IPS-15b (cell line): Measurements from ENCODE around the gene HLA-DRB5.
"Not testable (repeated sequence)": the region's sequence is repeated elsewhere in the genome, so short reads cannot be mapped to it uniquely, and the experiment has no call there.

Source experiments
- H3K27me3 ChIP-seq: one replicate; pipeline ENCODE4 v1.6.1; 2013; ENCODE audit warnings: low read length; ENCODE audit not compliant: control insufficient read depth, insufficient read depth
- H3K36me3 ChIP-seq: one replicate; pipeline ENCODE4 v1.6.1; 2013; ENCODE audit warnings: low read length; ENCODE audit not compliant: control insufficient read depth, insufficient read depth
- H3K4me1 ChIP-seq: one replicate; pipeline ENCODE4 v1.6.1; 2013; ENCODE audit warnings: mild to moderate bottlenecking, low read length; ENCODE audit not compliant: control insufficient read depth, insufficient read depth
- H3K4me3 ChIP-seq: one replicate; pipeline ENCODE4 v1.5.1; 2013; ENCODE audit warnings: low read depth, low read length
- H3K9ac ChIP-seq: one replicate; pipeline ENCODE4 v1.6.1; 2013; ENCODE audit warnings: low read depth, mild to moderate bottlenecking, low read length
- H3K9me3 ChIP-seq: one replicate; pipeline ENCODE4 v1.6.1; 2013; ENCODE audit warnings: mild to moderate bottlenecking, low read length; ENCODE audit not compliant: control insufficient read depth, insufficient read depth

HLA-DRB5 gene

DNA sequence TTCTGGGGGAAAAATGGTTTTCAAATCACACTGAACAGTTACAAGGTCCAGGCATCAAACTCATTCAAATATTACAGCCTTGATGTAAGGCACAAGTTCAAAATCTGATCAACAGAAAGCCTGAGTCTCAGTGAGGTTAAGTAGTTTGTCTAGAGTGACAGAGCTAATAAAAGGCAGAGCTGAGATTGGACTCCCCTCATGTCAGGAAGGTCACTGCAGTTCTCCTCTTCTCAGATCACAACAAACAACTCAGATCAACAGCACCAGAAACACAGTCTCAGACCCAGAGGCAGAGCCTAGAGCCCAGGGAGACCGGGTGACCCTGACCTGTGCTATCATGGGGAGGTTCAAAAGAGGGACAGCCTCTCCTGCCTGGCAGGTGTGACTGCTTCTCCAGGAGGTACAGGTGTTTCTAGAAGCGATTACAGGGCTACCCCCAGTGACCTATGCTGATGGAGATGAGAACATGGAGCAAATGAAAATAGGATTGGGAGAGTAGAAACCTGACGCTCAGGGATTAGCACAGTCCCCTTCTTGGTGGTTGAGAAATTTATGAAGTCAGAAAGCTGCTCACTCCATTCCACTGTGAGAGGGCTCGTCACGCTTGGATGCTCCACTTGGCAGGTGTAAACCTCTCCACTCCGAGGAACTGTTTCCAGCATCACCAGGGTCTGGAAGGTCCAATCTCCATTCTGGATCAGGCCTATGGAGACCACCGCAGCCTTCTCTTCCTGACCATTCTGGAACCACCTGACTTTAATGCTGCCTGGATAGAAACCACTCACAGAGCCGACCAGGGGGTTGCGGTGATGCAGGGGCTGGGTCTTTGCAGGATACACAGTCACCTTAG lies 24.3 kb upstream of the HLA-DRB5 start:
- H3K36me3 ChIP-seq, result no peaks in the 10 kb centered on the region
- H3K4me3 ChIP-seq, result no peak overlapping the region
- no peak overlapping the region for H3K9ac ChIP-seq
- H3K9me3 ChIP-seq, result no peaks in the 10 kb centered on the region
- H3K27me3 ChIP-seq, result no peaks in the 10 kb centered on the region
- H3K4me1 ChIP-seq, result no peaks in the 10 kb centered on the region

DNA sequence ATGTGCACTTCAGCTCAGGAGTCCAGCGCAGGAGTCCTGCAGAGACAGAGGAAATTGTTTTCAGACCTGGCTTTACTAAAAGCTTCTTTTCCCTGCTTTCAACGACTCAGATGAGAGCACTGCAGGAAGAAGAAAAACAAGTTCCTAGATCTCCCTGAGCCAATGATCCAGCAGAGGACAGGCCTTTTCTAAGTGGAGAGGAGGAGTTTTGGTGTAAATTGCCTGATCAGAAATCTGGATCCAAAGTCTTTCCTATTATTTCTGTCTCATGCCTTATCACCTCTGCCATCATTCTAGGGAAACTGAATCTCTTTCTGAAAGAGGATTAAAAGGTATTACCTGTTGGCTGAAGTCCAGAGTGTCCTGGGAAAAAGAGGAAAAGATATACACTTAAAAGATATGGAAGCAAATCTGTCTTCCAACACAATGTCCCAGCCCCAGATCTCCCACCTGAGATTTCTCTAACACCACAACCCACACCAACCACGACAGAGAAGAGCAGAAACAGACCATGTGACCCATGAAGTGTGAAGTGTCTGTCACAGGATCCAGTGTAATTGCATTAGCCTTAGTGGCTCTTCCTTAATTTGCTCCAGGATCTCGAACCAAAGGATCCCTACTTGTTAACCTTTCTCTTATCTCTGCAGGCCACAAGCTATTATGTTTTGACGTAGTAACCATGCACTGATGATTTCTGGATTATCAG lies 23.1 kb upstream of the HLA-DRB5 start:
- Histone ChIP-seq H3K36me3 (no peaks in the 10 kb centered on the region), H3K4me1 (no peaks in the 10 kb centered on the region), H3K27me3 (no peaks in the 10 kb centered on the region), H3K4me3 (no peak overlapping the region), H3K9me3 (no peaks in the 10 kb centered on the region), H3K9ac (no peak overlapping the region)

DNA sequence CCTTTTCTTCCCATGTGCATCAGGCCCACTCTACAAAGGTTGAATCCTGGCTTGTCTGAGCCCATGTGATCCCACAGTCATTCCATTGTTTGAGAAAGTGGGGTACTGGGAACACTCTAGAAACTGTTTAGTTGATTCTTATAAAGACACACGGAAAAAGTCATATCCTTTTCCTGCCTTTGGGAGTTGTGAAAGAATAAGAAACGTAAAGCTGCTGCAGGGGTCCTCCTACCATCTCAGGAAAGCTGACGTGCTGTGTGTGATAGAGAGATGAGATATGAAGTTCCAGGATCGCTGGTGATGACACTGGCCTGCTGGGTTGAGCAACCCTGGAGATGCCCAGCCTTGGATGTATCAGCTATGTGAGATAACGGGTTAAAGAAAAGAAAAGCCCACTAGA lies 21.3 kb upstream of the HLA-DRB5 start:
- Histone ChIP-seq H3K9me3 (no peaks in the 10 kb centered on the region), H3K36me3 (no peaks in the 10 kb centered on the region), H3K4me1 (no peaks in the 10 kb centered on the region), H3K4me3 (no peak overlapping the region), H3K9ac (no peak overlapping the region), H3K27me3 (no peaks in the 10 kb centered on the region)

DNA sequence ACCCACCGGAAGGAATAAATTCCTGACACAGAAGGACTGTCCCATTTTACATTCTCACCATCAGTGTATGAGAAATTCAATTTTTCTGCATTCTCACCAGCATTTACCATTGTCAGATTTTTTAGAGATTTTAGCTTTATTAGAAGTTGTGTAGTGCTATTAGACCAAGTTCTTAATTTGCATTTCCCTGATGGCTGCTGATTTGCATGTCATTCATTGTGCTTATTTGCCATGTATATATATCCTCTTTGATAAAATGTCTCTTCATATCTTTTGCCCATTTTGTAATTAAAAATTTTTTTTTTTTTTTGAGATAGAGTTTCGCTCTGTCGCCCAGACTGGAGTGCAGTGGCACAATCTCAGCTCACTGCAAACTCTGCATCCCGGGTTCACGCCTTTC lies 9.8 kb upstream of the HLA-DRB5 start:
- no peaks in the 10 kb centered on the region for H3K36me3 ChIP-seq
- H3K9ac ChIP-seq, result no peak overlapping the region
- H3K9me3 ChIP-seq, result no peaks in the 10 kb centered on the region
- no peaks in the 10 kb centered on the region for H3K4me1 ChIP-seq
- no peaks in the 10 kb centered on the region for H3K27me3 ChIP-seq
- H3K4me3 ChIP-seq, result no peak overlapping the region

DNA sequence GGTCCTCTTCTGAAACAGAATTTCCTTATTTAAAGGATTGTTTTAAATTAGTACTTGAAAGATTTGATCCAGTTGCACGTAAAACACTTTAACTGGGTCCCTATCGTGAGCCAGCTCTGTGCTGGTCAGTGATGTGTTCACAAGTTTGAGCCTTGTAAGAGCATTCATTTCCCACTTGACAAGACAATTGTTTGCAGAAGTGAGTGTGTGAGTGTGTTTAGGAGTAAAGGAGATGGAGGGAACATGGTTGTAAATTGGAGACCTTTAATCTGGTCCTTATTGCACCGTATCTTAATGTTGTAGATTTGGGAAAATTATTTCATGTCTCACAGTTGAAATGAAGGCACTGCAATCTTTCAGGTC lies 325 bp upstream of the HLA-DRB5 start:
- H3K36me3 ChIP-seq, H3K4me3 ChIP-seq, H3K9me3 ChIP-seq, H3K9ac ChIP-seq, H3K4me1 ChIP-seq, H3K27me3 ChIP-seq: not testable (repeated sequence)

DNA sequence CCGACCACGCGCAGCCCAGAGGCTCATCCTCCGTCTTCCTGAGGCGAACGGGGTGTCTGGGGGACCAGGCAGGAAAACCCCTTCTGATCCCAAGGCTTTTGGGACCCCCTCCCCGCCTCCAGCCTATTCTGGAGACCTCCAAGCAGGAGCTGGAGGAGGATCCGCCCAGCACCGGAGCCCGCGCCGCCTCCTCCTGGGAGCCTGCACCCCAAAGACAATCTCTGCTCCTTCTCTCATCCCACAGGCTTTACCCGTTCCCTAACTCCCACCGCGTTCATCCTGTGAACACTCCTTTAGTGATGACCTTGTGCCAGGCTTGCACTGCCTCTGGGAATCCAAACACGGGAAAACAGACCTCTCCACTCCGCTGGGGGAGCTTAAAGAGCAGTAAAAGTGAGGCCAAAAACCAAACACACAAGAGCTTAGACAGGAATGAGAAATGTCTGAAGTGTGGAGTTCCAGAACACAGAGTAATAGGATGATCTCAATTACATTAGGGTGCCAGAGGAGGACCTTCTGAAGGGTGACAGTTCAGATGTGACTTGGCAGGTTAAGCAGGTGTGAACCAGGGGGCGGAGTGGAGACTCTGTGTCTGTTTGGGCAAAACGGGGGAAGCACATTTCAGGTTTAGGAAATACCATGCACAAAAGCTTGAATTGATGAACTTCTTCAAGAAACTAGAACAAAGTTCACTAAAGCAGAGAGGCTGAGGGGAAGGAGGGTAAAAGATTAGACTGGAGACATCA lies 7.6 kb downstream of the HLA-DRB5 start:
- Histone ChIP-seq H3K27me3 (peaks cover 21% of the 10 kb centered on the region), H3K4me3 (peak overlapping the region; percentile 56), H3K36me3 (no peaks in the 10 kb centered on the region), H3K9ac (no peak overlapping the region), H3K4me1 (no peaks in the 10 kb centered on the region), H3K9me3 (no peaks in the 10 kb centered on the region)

DNA sequence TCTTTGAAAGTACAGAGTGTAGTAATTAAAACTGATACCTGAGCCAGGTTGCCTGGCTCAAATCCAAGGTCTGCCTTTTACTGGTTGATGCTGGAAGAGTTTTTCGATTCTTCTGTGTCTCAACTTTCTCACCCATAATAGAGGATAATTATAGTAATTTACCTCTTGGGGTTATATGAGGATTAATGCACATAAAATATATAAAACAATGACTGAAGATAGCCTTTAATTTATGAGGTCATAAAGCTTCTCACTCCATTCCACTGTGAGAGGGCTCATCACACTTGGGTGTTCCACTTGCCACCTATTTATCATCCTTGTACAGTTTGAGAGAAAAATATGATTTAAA lies 10.2 kb downstream of the HLA-DRB5 start:
- Histone ChIP-seq H3K4me1 (no peaks in the 10 kb centered on the region), H3K27me3 (peaks cover 21% of the 10 kb centered on the region), H3K9me3 (no peaks in the 10 kb centered on the region), H3K4me3 (no peak overlapping the region), H3K9ac (no peak overlapping the region), H3K36me3 (no peaks in the 10 kb centered on the region)

DNA sequence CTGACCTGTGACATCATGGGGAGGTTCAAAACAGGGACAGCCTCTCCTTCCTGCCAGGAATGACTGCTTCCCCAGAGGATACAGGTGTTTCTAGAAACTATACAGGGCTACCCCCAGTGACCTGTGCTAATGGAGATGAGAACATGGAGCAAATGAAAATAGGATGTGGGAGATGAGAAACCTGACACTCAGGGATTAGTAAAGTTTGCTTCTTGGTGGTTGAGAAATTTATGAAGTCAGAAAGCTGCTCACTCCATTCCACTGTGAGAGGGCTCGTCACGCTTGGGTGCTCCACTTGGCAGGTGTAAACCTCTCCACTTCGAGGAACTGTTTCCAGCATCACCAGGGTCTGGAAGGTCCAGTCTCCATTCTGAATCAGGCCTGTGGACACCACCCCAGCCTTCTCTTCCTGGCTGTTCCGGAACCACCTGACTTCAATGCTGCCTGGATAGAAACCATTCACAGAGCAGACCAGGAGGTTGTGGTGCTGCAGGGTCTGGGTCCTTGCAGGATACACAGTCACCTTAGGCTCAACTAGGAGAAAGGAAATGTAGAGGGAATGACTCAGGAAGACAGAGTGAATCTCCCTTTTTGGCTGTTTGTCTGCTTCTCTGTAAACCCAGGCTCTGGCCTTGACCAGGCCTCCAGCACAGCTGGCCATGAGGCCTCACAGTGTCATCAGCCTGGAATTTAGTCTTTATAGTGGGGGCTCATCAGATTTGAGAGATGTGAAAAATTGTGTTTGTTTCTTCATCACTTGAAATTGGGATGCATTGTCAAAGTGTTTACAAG lies 10.8 kb downstream of the HLA-DRB5 start:
- no peaks in the 10 kb centered on the region for H3K36me3 ChIP-seq
- no peaks in the 10 kb centered on the region for H3K9me3 ChIP-seq
- H3K27me3 ChIP-seq, result peaks cover 21% of the 10 kb centered on the region
- H3K4me3 ChIP-seq, result no peak overlapping the region
- H3K9ac ChIP-seq, result no peak overlapping the region
- no peaks in the 10 kb centered on the region for H3K4me1 ChIP-seq

DNA sequence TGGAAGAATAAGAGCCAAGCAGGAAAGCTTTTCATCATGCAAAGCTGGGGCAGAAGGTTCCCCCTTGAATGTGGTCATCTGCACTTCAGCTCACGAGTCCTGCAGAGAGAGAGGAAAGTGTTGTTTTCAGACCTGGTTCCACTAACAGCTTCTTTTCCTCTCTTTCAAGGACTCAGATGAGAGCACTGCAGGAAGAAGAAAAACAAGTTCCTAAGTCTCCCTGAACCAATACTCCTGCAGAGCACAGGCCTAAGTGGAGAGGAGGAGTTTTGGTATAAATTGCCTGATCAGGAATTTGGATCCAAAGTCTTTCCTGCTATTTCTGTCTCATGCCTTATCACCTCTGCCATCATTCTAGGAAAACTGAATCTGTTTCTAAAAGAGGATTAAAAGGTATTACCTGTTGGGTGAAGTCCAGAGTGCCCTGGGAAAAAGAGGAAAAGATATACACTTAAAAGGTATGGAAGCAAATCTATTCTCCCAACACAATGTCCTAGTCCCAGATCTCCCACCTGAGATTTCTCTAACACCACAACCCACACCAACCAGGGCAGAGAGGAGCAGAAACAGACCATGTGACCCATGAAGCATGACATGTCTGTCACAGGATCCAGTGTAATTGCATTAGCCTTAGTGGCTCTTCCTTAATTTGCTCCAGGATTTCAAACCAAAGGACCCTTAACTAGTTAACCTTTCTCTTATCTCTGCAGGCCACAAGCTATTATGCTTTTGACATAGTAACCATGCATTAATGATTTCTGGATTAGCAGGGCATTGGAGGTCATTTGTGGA lies 12.2 kb downstream of the HLA-DRB5 start:
- peaks cover 10% of the 10 kb centered on the region for H3K27me3 ChIP-seq
- H3K4me1 ChIP-seq, result no peaks in the 10 kb centered on the region
- H3K36me3 ChIP-seq, result no peaks in the 10 kb centered on the region
- H3K4me3 ChIP-seq, result no peak overlapping the region
- no peaks in the 10 kb centered on the region for H3K9me3 ChIP-seq
- H3K9ac ChIP-seq, result no peak overlapping the region

DNA sequence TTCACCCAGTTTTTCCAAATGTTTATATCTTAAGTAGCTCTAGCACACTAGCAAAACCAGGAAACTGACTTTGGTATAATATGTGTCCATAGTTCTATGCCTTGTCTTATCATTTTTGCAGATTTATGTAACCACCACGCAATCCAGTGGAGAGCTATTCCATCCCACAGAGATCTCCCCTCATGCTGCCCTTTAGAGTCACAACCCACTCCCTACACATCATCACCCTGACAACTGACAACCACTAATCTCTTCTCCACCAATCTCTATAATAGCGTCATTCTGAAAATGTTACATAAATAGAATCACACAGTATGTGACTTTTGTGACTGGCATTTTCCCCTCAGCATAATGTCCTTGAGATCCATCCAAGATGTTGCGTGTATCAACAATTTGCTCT lies 29.1 kb downstream of the HLA-DRB5 start:
- no peaks in the 10 kb centered on the region for H3K9me3 ChIP-seq
- H3K4me3 ChIP-seq, result no peak overlapping the region
- H3K27me3 ChIP-seq, result no peaks in the 10 kb centered on the region
- H3K9ac ChIP-seq, result no peak overlapping the region
- H3K4me1 ChIP-seq, result no peaks in the 10 kb centered on the region
- no peaks in the 10 kb centered on the region for H3K36me3 ChIP-seq

DNA sequence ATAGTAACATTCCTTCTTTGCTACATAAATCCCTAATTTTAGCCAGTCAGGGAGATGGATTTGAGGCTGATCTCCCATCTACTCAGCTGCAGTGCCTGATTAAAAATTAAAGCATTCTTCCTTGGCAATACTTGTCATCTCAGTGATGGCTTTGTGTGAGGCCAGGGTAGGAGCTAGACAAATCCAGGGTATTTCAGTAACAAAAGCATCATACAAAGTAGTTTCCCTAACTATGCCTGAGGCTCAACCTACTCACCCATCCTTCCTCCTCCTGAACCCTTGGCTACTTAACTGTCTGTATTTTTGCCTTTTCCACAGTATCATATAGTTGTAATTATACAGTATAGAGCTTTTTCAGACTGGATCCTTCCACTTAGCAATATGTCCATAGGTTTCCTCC lies 37.7 kb downstream of the HLA-DRB5 start:
- no peaks in the 10 kb centered on the region for H3K9me3 ChIP-seq
- no peaks in the 10 kb centered on the region for H3K27me3 ChIP-seq
- no peak overlapping the region for H3K9ac ChIP-seq
- H3K4me3 ChIP-seq, result no peak overlapping the region
- H3K36me3 ChIP-seq, result no peaks in the 10 kb centered on the region
- H3K4me1 ChIP-seq, result no peaks in the 10 kb centered on the region
